Measurements from ENCODE around the gene PTPN5.

PTPN5 gene

DNA sequence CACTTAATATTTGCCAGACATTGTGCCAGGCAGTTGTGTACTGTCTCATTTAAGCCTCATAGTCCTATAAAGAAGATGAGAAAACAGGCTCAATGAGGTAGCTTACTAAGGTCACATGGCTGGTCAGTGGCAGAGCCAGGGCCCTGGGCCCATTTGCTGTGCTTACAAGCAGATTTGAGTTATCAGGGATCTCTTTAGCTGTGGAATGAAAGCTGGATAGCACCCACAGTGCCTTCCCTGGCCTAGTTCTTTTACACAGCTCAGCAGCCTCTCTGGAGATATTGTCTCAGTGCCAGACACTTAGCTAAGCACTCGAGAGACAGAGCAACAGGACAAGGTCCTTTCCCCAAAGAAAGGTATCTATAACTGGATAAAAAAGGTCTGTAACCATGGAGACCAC is 86.9 kb downstream of the PTPN5 start:
- H3K4me3 ChIP-seq (ENCODE audit: control insufficient read depth, low read depth, low read length) = no peak overlapping the region
- TF ChIP-seq, protein P1, sequence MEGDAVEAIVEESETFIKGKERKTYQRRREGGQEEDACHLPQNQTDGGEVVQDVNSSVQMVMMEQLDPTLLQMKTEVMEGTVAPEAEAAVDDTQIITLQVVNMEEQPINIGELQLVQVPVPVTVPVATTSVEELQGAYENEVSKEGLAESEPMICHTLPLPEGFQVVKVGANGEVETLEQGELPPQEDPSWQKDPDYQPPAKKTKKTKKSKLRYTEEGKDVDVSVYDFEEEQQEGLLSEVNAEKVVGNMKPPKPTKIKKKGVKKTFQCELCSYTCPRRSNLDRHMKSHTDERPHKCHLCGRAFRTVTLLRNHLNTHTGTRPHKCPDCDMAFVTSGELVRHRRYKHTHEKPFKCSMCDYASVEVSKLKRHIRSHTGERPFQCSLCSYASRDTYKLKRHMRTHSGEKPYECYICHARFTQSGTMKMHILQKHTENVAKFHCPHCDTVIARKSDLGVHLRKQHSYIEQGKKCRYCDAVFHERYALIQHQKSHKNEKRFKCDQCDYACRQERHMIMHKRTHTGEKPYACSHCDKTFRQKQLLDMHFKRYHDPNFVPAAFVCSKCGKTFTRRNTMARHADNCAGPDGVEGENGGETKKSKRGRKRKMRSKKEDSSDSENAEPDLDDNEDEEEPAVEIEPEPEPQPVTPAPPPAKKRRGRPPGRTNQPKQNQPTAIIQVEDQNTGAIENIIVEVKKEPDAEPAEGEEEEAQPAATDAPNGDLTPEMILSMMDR (IDR thresholded peaks at IDR 0.05; ENCODE audit: control insufficient read depth, insufficient read depth, low read depth, low read length, missing control alignments) = no peak
- DNase-seq (ENCODE audit: low read depth) = no peak

DNA sequence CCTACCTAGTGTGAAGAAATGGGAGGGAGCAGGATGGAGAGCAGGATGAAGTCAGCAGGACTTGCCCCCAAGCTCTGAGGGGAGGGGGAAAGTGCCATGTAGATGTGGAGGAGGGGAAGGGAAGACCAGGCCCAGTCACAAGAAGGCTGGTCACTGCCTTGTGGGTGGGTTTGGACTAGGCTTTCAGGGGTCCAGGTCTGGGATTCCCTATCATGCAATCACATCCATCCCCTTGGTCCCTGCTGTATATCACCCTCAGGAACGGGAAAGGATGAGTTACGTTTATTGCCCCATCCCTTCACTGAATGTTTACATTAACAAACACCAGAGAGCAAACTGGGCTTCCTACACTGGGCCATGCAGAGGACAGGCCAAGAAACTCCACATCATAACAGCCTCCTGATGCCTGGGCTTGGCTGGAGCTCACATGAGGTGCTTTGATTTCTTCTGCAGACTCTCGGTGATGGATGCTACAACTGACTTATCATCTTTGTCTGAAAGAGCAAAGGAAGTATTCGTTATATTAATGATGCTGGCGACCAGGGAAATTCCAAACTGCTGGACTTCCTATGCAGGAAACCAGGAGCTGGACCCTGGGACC is 87.5 kb downstream of the PTPN5 start:
- TF ChIP-seq, protein P1 (IDR thresholded peaks at IDR 0.05; ENCODE audit: control insufficient read depth, insufficient read depth, low read depth, low read length, missing control alignments) = no peak
- H3K4me3 ChIP-seq (ENCODE audit: control insufficient read depth, low read depth, low read length) = no peak overlapping the region
- DNase-seq (ENCODE audit: low read depth) = no peak

DNA sequence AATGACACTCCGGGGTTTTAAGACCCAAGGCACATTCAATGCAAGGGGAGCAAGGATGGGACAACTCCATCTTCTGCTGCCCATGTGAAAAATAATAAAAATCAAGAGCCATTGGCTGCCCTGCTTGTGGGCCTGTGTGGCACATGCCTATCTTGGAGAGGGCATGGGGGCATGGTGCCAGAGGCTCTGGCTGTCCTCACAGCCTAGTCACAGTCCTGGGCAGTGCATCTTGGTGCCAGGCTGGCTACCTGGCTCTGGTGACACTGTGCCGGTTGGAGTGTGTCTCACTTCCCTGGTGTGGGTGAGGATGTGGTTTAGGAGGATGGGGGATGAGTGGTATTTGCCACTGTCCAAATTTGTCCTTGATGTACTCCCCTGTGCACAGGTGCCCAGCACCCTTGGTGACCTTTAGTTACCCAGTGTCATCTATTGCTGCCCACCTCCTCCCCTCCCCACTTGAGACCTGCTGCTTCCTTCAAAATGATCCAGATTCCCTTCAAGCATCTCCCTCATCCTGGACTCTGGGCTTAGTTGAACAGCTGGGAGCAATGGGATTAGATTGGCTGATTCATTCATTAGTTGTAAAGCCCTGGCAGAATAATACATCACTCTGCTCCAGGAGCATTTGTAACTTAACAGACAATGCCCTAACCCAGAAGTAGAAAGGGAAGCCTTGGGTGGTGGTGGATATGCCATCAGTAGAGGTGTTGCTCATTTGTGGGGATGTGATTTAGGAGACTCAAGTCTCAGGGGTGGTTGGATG is 88.4 kb downstream of the PTPN5 start:
- no peak for DNase-seq (ENCODE audit: low read depth)
- H3K4me3 ChIP-seq (ENCODE audit: control insufficient read depth, low read depth, low read length) = no peak overlapping the region
- TF ChIP-seq, protein P1 (IDR thresholded peaks at IDR 0.05; ENCODE audit: control insufficient read depth, insufficient read depth, low read depth, low read length, missing control alignments) = no peak

DNA sequence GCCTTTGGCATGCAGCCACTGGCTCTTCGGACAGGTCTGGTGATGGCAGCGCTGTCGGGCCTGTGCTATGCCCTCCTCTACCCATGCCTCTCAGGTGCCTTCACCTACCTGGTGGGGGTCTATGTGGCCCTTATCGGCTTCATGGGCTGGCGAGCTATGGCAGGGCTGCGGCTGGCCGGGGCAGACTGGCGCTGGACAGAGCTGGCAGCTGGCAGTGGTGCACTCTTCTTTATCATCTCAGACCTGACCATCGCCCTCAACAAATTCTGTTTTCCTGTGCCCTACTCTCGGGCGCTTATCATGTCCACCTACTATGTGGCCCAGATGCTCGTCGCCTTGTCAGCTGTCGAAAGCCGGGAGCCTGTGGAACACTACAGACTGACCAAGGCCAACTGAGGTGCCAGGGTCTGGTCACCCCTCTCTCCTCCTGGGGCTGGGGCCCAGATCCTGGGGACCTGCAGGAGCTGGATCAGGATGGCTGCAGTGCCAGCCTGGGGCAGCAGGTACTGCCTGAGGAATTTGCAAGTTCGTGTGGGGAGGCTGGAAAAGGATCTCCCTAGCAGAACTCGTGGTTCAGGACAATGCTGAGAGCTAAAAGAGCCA is 89.9 kb downstream of the PTPN5 start:
- TF ChIP-seq, protein P1 (IDR thresholded peaks at IDR 0.05; ENCODE audit: control insufficient read depth, insufficient read depth, low read depth, low read length, missing control alignments) = no peak
- DNase-seq (ENCODE audit: low read depth) = no peak
- no peak overlapping the region for H3K4me3 ChIP-seq (ENCODE audit: control insufficient read depth, low read depth, low read length)

DNA sequence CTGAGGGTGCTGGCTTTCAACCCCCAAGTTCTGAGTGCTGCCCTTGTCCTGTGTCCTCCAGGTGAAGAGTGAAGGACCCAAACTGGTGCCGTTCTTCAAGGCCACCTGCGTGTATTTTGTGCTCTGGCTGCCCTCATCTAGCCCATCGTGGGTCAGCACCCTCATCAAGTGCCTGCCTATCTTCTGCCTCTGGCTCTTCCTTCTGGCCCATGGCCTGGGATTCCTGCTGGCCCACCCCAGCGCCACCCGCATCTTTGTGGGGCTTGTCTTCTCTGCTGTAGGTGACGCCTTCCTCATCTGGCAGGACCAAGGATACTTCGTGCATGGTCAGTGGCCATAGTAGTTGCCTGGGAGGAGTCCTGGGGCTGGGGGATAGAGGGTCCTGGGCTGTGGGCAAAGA is 90.7 kb downstream of the PTPN5 start:
- no peak overlapping the region for H3K4me3 ChIP-seq (ENCODE audit: control insufficient read depth, low read depth, low read length)
- DNase-seq (ENCODE audit: low read depth) = no peak
- TF ChIP-seq, protein P1 (IDR thresholded peaks at IDR 0.05; ENCODE audit: control insufficient read depth, insufficient read depth, low read depth, low read length, missing control alignments) = no peak

DNA sequence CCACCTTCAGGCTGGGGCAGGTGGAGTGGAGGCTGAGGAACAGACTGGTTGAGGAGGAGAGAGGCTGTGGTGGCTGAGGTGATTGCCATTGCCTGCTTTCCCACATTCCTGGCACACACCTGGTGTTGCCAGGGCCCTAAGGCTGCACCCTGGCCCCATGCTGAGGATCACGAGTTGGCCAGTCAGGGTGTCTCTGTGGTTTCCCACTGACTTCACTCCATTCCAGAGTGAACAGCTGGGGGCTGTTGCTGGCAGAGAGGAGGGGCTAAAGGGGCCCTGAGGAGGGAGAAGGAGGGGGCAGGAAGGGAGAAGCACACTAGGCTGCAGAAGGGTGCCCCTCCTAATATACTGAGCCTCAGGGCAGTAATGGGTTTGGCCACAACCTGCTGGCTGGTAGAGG is 91.2 kb downstream of the PTPN5 start:
- TF ChIP-seq, protein P1 (IDR thresholded peaks at IDR 0.05; ENCODE audit: control insufficient read depth, insufficient read depth, low read depth, low read length, missing control alignments) = no peak
- no peak overlapping the region for H3K4me3 ChIP-seq (ENCODE audit: control insufficient read depth, low read depth, low read length)
- no peak for DNase-seq (ENCODE audit: low read depth)
